RPMI7951 (cell line): ENCODE data around the gene PCNX3. TPM values are rescaled to one million over a fixed set of nuclear protein-coding genes. Genes with fewer than 3 reads are reported as not detected.

Experiments
- total RNA-seq: library from RNA; depleted of rRNA; stranded (reverse); fragments of >200 nt; shearing (Covaris generic); gene quantifications from 2 replicates; pipeline ENCODE4 v1.2.3, GENCODE V29; 2014; rRNA removed

Gene PCNX3
- total RNA-seq, 1 experiment from 2014 or later: 9.1 TPM

Other genes starting within 250 kb of the PCNX3 start
- 0.48 and 0.68 TPM in 2 replicates for gene SLC25A45, start 233.1 kb upstream of the PCNX3 start, total RNA-seq
- 21.9 and 43.8 TPM in 2 replicates for gene FRMD8, start 229.1 kb upstream of the PCNX3 start, total RNA-seq
- 3.5 and 4.7 TPM in 2 replicates for gene NEAT1, start 193.0 kb upstream of the PCNX3 start, total RNA-seq
- gene MALAT1, start 116.7 kb upstream of the PCNX3 start, total RNA-seq: 481 and 510 TPM in 2 replicates
- 64.1 and 65.7 TPM in 2 replicates for gene SCYL1, start 90.7 kb upstream of the PCNX3 start, total RNA-seq
- gene LTBP3, start 57.4 kb upstream of the PCNX3 start, total RNA-seq: 20.9 and 38.4 TPM in 2 replicates
- gene ZNRD2, start 45.3 kb upstream of the PCNX3 start, total RNA-seq: 87.7 and 98.0 TPM in 2 replicates
- 36.9 and 43.1 TPM in 2 replicates for gene FAM89B, start 43.2 kb upstream of the PCNX3 start, total RNA-seq
- gene EHBP1L1, start 39.7 kb upstream of the PCNX3 start, total RNA-seq: 22.8 and 47.8 TPM in 2 replicates
- not detected in 2 replicates for gene KCNK7, start 20.0 kb upstream of the PCNX3 start, total RNA-seq
- gene MAP3K11, start 1.6 kb upstream of the PCNX3 start, total RNA-seq: 11.8 and 24.2 TPM in 2 replicates
- gene SIPA1, start 22.3 kb downstream of the PCNX3 start, total RNA-seq: 16.7 and 21.2 TPM in 2 replicates
- 33.3 and 34.2 TPM in 2 replicates for gene RELA, start 47.1 kb downstream of the PCNX3 start, total RNA-seq
- gene KAT5, start 96.5 kb downstream of the PCNX3 start, total RNA-seq: 36.8 and 47.9 TPM in 2 replicates
- gene RNASEH2C, start 105.0 kb downstream of the PCNX3 start, total RNA-seq: 38.3 and 54.8 TPM in 2 replicates
- gene AP5B1, start 165.2 kb downstream of the PCNX3 start, total RNA-seq: 4.2 and 6.7 TPM in 2 replicates
- not detected in 2 replicates for gene OVOL1, start 171.3 kb downstream of the PCNX3 start, total RNA-seq
- gene SNX32, start 218.2 kb downstream of the PCNX3 start, total RNA-seq: 0.20 TPM in 1 of 2 replicates, not detected in the other
- 2,043 and 2,212 TPM in 2 replicates for gene CFL1, start 242.4 kb downstream of the PCNX3 start, total RNA-seq
- gene MUS81, start 244.7 kb downstream of the PCNX3 start, total RNA-seq: 38.9 and 40.6 TPM in 2 replicates